Progenitor cell of endocrine pancreas (in vitro differentiated cells): Measurements from ENCODE around the gene AGMAT. TPM values are rescaled to one million over a fixed set of nuclear protein-coding genes. Genes with fewer than 3 reads are reported as not detected.

Experiments
- DNase-seq: peaks from one replicate; pipeline ENCODE4 v3.0.0; 2021; ENCODE audit warnings: low spot score; ENCODE audit not compliant: unreplicated experiment
- H3K27ac Mint-ChIP-seq: 2 replicates; pipeline ENCODE4 v1.8.0; 2021; ENCODE audit warnings: mild to moderate bottlenecking, moderate library complexity, mixed read lengths
- H3K27me3 Mint-ChIP-seq: 2 replicates; pipeline ENCODE4 v1.8.0; 2021; ENCODE audit warnings: mixed read lengths
- H3K36me3 Mint-ChIP-seq: 2 replicates; pipeline ENCODE4 v1.8.0; 2022; ENCODE audit warnings: mixed read lengths; ENCODE audit not compliant: insufficient read depth
- H3K4me1 Mint-ChIP-seq: 2 replicates; pipeline ENCODE4 v1.8.0; 2021; ENCODE audit warnings: low read depth, mixed read lengths
- H3K4me3 Mint-ChIP-seq: 2 replicates; pipeline ENCODE4 v1.8.0; 2021; ENCODE audit warnings: low read depth, mild to moderate bottlenecking, moderate library complexity, mixed read lengths
- H3K9me3 Mint-ChIP-seq: 2 replicates; pipeline ENCODE4 v1.8.0; 2021; ENCODE audit warnings: low read depth, mixed read lengths
- total RNA-seq: library from RNA; stranded (reverse); gene quantifications from 2 replicates; pipeline ENCODE4 v1.2.1, GENCODE V29; 2021
- TF ChIP-seq, protein P1 (sequence below): fragments of 200-600 bp; sonication (generic); IDR thresholded peaks from one replicate; pipeline ENCODE4 v1.5.0; 2021; ENCODE audit warnings: antibody characterized with exemption, mild to moderate bottlenecking; ENCODE audit not compliant: unreplicated experiment

AGMAT gene
- total RNA-seq, 1 donor from 2014 or later = 3.1 TPM

DNA sequence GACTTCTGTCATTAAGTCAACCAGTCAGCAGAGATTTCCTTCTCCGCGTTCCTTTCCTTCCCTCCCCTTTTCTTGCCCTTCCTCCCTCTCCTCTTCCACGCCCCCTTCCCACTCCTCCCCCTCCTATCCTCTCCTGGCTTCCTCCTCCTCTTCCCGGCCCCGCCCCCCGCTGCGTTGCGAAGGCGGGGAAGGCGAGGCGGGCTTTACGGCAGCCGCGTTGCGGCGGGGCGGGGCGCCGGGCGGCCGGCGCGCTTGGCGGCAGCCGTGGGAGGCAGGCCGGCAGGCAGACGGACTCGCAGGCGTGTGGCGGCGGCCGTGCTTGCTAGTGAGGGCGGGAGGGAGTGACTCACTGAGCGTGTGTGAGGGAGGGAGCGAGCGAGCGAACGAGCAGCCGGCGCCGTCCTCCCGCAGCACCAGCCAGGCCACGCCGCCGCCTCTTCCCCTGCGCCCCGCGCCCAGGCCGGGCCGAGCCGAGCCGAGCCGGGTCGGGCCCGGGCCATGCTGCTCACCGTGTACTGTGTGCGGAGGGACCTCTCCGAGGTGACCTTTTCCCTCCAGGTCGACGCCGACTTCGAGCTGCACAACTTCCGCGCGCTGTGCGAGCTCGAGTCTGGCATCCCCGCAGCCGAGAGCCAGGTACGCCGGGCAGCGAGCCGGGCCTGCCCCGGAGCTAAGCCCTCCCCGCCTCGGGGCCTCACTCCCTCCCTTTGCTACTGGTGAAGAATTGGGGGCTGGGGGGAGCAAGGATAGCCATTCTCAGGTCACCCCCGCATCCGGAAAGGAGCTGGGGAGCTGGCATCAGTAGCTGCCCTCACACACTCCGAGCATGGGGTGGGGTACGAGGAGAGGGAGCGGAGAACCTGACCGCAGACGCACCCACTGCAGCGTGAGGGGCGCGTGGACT, 32.6 kb upstream of the AGMAT start, which contains the start of gene DDI2:
Gene DDI2 (plus strand): TSS at position 286 of the 904 bp plus-strand sequence. CDS start 213 bp downstream, at position 499.
- Mint-ChIP-seq H3K27ac (peak within 1 kb of the TSS; percentile 96), H3K4me1 (peaks cover 30% of the 10 kb centered on the region), H3K36me3 (peaks cover 1% of the 10 kb centered on the region)

DNA sequence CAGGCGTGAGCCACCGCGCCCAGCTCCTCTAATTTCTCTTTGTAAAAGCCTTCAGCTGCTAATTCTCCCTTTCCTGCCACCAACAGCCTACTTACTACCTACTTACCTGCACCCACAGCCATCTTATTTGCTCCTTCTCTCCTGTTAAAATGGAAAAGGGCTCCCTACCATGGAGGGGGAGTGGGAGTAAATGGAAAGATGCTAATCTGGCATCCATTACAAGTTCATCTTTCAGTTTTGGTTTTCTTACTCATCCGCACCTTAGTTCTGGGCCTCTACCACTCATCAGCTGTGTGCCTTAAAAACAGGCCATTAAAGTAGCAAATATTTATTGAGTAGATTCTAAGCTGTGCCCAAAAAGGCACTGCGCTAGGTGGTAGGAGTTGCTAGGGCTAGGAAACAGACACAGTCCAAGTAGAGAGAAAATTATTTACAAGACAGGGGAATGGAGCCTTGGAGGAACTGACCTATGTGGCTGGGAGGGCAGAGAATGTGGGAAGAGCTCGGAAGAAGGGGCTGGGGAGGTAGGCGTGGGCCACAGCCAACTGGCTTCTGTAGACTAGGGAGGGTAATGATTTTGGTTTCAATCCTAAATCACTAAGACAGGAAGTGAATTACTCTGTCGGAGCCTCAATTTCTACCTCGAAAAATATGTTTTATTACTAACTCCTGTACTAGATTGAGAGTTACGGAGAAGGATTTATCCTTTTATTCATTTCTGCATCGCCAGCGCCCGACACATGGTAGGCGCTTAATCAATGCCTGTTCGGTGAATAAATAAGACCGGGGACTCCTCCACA, 31.7 kb upstream of the AGMAT start:
- DNase-seq = no peak
- H3K27ac Mint-ChIP-seq = peak overlapping the region; percentile 93
- H3K4me1 Mint-ChIP-seq = peaks cover 30% of the 10 kb centered on the region
- H3K27me3 Mint-ChIP-seq = no peaks in the 10 kb centered on the region
- H3K4me3 Mint-ChIP-seq = peak overlapping the region; percentile 91
- TF ChIP-seq, protein P1, sequence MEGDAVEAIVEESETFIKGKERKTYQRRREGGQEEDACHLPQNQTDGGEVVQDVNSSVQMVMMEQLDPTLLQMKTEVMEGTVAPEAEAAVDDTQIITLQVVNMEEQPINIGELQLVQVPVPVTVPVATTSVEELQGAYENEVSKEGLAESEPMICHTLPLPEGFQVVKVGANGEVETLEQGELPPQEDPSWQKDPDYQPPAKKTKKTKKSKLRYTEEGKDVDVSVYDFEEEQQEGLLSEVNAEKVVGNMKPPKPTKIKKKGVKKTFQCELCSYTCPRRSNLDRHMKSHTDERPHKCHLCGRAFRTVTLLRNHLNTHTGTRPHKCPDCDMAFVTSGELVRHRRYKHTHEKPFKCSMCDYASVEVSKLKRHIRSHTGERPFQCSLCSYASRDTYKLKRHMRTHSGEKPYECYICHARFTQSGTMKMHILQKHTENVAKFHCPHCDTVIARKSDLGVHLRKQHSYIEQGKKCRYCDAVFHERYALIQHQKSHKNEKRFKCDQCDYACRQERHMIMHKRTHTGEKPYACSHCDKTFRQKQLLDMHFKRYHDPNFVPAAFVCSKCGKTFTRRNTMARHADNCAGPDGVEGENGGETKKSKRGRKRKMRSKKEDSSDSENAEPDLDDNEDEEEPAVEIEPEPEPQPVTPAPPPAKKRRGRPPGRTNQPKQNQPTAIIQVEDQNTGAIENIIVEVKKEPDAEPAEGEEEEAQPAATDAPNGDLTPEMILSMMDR = no peak
- H3K36me3 Mint-ChIP-seq = no peaks in the 10 kb centered on the region
- H3K9me3 Mint-ChIP-seq = no peaks in the 10 kb centered on the region

More for the DNA sequence above, 32.6 kb upstream of the AGMAT start, which contains the start of gene DDI2:
- Mint-ChIP-seq H3K27me3 (no peaks in the 10 kb centered on the region), H3K9me3 (no peaks in the 10 kb centered on the region), H3K4me3 (peak within 1 kb of the TSS; percentile 91)
- TF ChIP-seq, protein P1 = no peak
- peak; percentile 94 for DNase-seq

DNA sequence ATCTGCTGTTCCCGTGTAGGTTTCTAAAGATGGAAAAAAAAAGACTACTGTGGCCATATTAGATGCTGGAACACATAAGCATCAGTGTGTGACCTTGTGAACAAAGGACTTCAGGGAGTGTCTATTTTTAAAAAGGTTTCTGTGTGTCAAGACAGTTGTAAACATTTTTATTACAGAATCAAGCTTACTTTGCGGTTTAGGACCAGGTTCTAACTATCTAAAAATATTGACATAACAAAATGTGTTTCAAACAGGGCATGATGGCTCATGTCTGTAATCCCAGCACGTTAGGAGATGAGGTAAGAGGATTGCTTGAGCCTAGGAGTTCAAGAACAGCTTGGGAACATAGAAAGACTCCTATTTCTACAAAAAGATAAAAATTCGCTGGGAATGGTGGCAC, 25.3 kb upstream of the AGMAT start:
- Mint-ChIP-seq H3K36me3 (no peaks in the 10 kb centered on the region), H3K9me3 (no peaks in the 10 kb centered on the region), H3K27me3 (no peaks in the 10 kb centered on the region), H3K27ac (no peak overlapping the region), H3K4me3 (no peak overlapping the region), H3K4me1 (peaks cover 14% of the 10 kb centered on the region)
- no peak for DNase-seq
- TF ChIP-seq, protein P1 = no peak

DNA sequence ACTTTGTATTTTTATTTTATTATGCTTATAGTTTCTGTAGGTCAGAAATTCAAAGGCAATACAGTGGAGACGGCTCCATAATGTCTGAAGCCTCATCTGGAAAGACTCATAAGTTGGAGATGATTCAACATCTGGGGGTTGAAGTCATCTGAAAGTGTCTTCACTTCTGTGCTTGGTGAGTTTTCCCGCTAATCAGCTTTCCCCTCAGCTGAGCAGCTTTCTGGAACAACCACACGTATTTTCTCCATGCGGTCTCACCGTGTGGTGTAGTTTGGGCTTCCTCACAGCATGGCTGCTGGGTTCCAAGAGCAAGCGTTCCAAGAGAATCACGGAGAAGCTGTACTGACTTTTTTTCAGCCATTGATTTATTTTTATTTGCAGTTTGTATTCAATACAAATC, 24.8 kb upstream of the AGMAT start:
- H3K4me1 Mint-ChIP-seq = peaks cover 13% of the 10 kb centered on the region
- TF ChIP-seq, protein P1 = no peak
- H3K36me3 Mint-ChIP-seq = no peaks in the 10 kb centered on the region
- no peaks in the 10 kb centered on the region for H3K27me3 Mint-ChIP-seq
- no peak overlapping the region for H3K4me3 Mint-ChIP-seq
- no peaks in the 10 kb centered on the region for H3K9me3 Mint-ChIP-seq
- no peak overlapping the region for H3K27ac Mint-ChIP-seq
- no peak for DNase-seq
